HG02884 (cell line): ENCODE results near the gene KRT82.
"Not testable (repeated sequence)": the region's sequence is repeated elsewhere in the genome, so short reads cannot be mapped to it uniquely, and the experiment has no call there.

ENCODE experiments used
- ATAC-seq: cut with Tn5 transposase; IDR thresholded peaks from one replicate; pipeline ENCODE4 v1.9.1; 2021; ENCODE audit warnings: mild to moderate bottlenecking, moderate library complexity; ENCODE audit not compliant: unreplicated experiment

The KRT82 gene

DNA sequence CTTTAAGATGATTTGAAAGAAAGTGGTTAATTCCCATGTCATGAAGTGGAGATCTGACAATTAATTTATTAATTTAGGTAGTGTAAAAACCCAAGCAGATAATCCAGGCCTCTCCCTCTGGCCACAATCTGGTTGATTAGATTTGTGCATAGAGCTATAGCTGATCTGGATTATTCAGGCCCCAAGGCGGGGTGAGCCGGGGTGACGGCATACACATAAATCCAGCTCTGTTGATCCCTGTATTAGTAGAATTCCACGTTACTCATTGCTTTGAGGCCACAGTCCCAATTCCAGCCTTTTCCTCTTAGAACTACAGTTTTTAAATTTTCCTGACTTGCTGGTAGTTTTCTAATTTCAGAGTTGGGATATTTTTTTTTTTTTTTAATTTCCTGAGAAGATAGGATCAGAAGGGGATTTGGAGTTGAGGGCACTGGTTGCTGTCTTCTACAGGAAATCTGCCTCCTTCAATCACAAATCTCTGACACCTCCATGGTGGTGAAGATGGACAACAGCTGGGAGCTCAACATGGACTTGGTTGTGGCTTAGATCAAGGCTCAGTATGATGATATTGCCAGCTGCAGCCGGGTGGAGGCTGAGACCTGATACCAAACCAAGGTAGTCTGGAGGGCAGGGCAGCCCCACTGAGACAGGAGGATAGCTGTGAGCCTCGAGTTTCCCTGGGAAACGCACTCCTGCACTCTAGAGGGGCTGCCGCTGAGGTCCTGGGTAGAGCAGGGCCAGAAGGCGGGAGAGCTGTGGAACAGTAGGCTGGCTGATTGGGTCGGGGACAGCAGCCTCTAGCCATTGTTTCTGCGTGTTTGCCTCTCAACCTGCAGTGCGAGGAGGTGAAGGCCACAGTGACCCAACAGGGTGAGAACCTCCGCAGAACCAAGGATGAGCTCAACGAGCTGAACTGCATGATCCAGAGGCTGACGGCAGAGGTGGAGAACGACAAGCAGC, 58.3 kb downstream of the KRT82 start:
- ATAC-seq, result no peak

DNA sequence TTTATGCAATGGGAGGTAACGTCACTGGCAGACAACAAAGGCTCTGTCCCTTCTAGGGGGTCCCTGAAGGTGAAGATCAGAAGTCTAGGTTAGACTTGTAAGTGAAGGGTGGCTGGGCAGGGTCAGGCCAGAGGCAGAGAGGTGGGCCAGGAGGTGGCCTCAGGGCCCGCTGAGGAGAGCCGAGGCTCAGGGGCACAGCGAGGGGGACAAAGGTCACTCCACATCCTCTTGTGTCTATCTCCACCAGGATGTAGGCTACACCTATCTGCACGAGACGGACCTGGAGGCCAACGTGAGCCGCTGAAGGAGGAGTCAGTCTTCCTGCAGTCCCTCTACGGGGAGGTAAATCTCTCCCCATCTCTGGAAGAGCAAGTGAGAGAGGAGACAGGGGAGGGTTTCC, 59.1 kb downstream of the KRT82 start:
- no peak for ATAC-seq

GRCh38 chr12:52346593-52346992, 59.5 kb downstream of the KRT82 start:
- no peak for ATAC-seq

- ATAC-seq, result not testable (repeated sequence)
Measured at GRCh38 chr12:52345041-52345440, 61.1 kb downstream of the KRT82 start.

DNA sequence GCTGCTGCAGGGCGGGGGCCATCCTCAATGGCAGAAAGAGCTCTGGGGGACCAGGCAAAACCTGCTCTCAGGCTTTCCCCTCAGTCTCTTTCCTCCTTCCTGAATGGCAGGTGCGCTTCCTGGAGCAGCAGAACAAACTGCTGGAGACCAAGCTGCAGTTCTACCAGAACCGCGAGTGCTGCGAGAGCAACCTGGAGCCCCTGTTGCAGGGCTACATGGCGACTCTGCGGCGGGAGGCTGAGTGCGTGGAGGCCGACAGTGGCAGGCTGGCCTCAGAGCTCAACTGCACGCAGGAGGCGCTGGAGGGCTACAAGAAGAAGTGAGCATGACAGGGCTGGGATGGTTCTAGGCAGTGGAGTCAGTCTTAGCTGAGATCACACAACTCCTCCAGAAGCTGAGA, 62.0 kb downstream of the KRT82 start:
- no peak for ATAC-seq
